HG02970 (cell line): ENCODE measurements around the gene PCGF3.
"Not testable (repeated sequence)": the region's sequence is repeated elsewhere in the genome, so short reads cannot be mapped to it uniquely, and the experiment has no call there.

Experiments used
- ATAC-seq: cut with Tn5 transposase; IDR thresholded peaks from one replicate; pipeline ENCODE4 v1.9.1; 2021; ENCODE audit warnings: mild to moderate bottlenecking, moderate library complexity, moderate number of reproducible peaks; ENCODE audit not compliant: unreplicated experiment, low FRiP score

The PCGF3 gene

GRCh38 chr4:700587-701264, 4.9 kb upstream of the PCGF3 start:
- no peak for ATAC-seq

- ATAC-seq: no peak
Observed at GRCh38 chr4:702618-703048, 3.0 kb upstream of the PCGF3 start.

GRCh38 chr4:703336-704197, 2.1 kb upstream of the PCGF3 start:
- no peak for ATAC-seq

- ATAC-seq: no peak
Observed at GRCh38 chr4:704198-704891, 1.3 kb upstream of the PCGF3 start.

- ATAC-seq: no peak
Observed at GRCh38 chr4:704971-705277, 708 bp upstream of the PCGF3 start.

GRCh38 chr4:706083-706633, 526 bp downstream of the PCGF3 start:
- not testable (repeated sequence) for ATAC-seq

- no peak for ATAC-seq
Observed at GRCh38 chr4:706834-707598, 1.4 kb downstream of the PCGF3 start.

GRCh38 chr4:707929-708630, 2.4 kb downstream of the PCGF3 start:
- no peak for ATAC-seq

GRCh38 chr4:708631-708933, 3.0 kb downstream of the PCGF3 start:
- no peak for ATAC-seq

- no peak for ATAC-seq
Observed at GRCh38 chr4:709348-709747, 3.7 kb downstream of the PCGF3 start.

GRCh38 chr4:710116-710515, 4.5 kb downstream of the PCGF3 start:
- no peak for ATAC-seq

- ATAC-seq: no peak
Observed at GRCh38 chr4:710916-711315, 5.3 kb downstream of the PCGF3 start.

GRCh38 chr4:712093-712492, 6.5 kb downstream of the PCGF3 start:
- no peak for ATAC-seq

- ATAC-seq: no peak
Observed at GRCh38 chr4:712916-713632, 7.4 kb downstream of the PCGF3 start.

GRCh38 chr4:714087-714486, 8.5 kb downstream of the PCGF3 start:
- no peak for ATAC-seq

- ATAC-seq: no peak
Observed at GRCh38 chr4:717601-718320, 12.1 kb downstream of the PCGF3 start.

- no peak for ATAC-seq
Observed at GRCh38 chr4:718460-718859, 12.8 kb downstream of the PCGF3 start.

GRCh38 chr4:720111-720860, 14.7 kb downstream of the PCGF3 start:
- ATAC-seq: no peak
